Small intestine (tissue), 7 donors: ENCODE results near the gene JOSD1. TPM values are rescaled to one million over a fixed set of nuclear protein-coding genes. Genes with fewer than 3 reads are reported as not detected.

Experiments
- DNase-seq, 2 donors: peaks; one replicate each; pipeline versions ENCODE4 v3.0.0 to v3.0.0-alpha.2; 2013
- FAIRE-seq: peaks from 2 replicates; lab custom pipeline; 2012; peaks lifted over from hg19 to GRCh38; lab: Jason Lieb, UNC
- H3K27ac ChIP-seq, 3 donors: one replicate each; pipeline ENCODE4 v1.5.1; 2013; ENCODE audit warnings: low read length in 2 of 3, mild to moderate bottlenecking in 2 of 3, control low read depth in 1 of 3, inconsistent platforms in 1 of 3, low read depth in 1 of 3, moderate library complexity in 1 of 3
- H3K27me3 ChIP-seq, 3 donors: one replicate each; pipeline ENCODE4 v1.6.1; 2013; ENCODE audit warnings: low read length in 3 of 3, inconsistent platforms in 1 of 3; ENCODE audit not compliant: control insufficient read depth in 3 of 3, insufficient read depth in 3 of 3
- H3K36me3 ChIP-seq, 3 donors: one replicate each; pipeline ENCODE4 v1.6.1; 2013; ENCODE audit warnings: low read length in 3 of 3, inconsistent platforms in 1 of 3, low read depth in 1 of 3, mild to moderate bottlenecking in 1 of 3, moderate library complexity in 1 of 3; ENCODE audit not compliant: control insufficient read depth in 3 of 3, insufficient read depth in 2 of 3
- H3K4me1 ChIP-seq, 3 donors: one replicate each; pipeline ENCODE4 v1.6.1; 2013; ENCODE audit warnings: low read length in 2 of 3, inconsistent platforms in 1 of 3, low read depth in 1 of 3, mild to moderate bottlenecking in 1 of 3, moderate library complexity in 1 of 3; ENCODE audit not compliant: control insufficient read depth in 3 of 3, insufficient read depth in 2 of 3
- H3K4me3 ChIP-seq, 3 donors: one replicate each; pipeline ENCODE4 v1.5.1; 2013; ENCODE audit warnings: low read length in 3 of 3, control low read depth in 1 of 3, inconsistent platforms in 1 of 3, low read depth in 1 of 3, mild to moderate bottlenecking in 1 of 3, moderate library complexity in 1 of 3
- H3K9me3 ChIP-seq, 2 donors: one replicate each; pipeline ENCODE4 v1.6.1; 2013; ENCODE audit warnings: low read depth in 1 of 2, low read length in 1 of 2; ENCODE audit not compliant: control insufficient read depth in 2 of 2, insufficient read depth in 1 of 2
- WGBS, 3 donors: extraction: QIAGEN DNeasy Blood & Tissue Kit; methylation state at CpG; one replicate each; pipeline ENCODE4 v1.1.7; 2013; 5-methylcytosine and 5-hydroxymethylcytosine counted together
- polyA plus RNA-seq, 4 donors: library from polyadenylated mRNA; stranded (reverse) in 3 of 4; unstranded in 1 of 4; fragments of 200-250 nt in 3 of 4; fragments of 120-200 nt in 1 of 4; gene quantifications; one replicate each; pipeline versions ENCODE4 v1.2.1 to v1.2.3, GENCODE V29; 2013
- donor health status: healthy with polysubstance abuse.
- donor health status: control.
- donor health status: control.
- donor health status: Bipolar disorder and iron deficiency.
- donor health status: healthy.

JOSD1 gene
- polyA plus RNA-seq, 4 donors: 34.6 to 90.5 (median 56.4) TPM

DNA sequence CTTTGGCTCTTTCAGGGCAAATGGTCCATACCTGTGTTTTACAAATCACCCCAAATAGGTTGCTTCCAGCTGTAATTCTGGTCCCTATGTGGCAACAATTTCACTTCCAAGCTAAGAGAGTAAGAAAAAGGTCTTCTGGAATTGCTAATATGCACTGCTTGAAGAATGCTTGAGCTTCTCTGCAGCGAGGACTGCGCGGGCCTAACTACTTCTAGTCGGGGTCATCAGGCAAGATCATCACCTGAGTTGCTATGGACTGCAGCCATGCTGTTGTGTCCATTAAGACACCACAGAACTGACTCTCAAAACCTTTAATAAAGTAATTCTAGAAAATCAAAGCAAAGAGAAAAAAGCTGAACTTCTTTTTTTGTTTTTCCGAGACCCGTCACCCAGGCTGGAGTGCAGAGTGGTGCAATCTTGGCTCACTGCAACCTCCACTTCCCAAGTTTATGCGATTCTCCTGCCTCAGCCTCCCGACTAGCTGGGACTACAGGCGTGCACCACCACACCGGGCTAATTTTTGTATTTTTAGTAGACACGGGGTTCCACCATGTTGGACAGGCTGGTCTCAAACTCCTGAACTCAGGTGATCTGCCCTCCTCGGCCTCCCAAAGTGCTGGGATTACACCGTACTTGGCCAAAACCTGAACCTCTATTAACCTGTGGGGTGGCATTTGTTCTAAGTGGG lies 2.2 kb downstream of the JOSD1 start:
- no peak for FAIRE-seq
- peak overlapping the region; percentile 88 to 99 (median 91) for H3K27ac ChIP-seq

DNA sequence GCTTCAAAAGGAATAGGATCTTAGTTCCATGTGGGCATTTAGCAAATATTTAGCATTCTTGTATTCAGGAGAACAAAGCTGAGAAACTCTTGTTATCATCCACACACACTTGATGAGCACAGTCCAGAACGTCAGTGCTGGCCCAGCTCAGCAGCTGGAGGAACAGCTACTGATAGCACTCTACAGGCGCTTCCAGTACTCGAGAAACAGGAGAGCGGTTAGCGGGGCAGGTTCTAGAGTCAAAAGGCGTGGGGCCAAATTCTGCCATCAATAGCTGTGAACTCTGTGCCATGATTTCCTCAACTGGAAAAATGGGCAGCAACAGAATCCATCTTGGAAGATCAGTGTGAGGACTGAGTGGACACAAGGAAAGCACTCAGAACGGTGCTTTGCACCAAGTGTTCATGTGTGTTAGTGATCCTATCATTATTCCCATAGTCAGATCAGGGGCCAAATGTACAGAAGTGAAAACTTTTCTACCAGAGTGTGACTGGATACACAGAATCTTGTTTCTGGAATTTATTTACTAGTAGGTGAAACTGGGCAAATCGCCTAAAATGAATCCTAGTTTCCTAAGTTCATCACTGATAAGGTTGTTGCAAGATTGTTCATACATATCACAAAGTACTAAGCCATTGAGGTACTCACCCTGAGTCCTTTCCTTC lies 3.2 kb downstream of the JOSD1 start:
- WGBS, 3 donors: 18 to 44% (median 30%) methylated on average over 8 of the region's 8 CpGs
- Histone ChIP-seq H3K27ac (peak overlapping the region; percentile 88 to 99 (median 91)), H3K27me3 (no peaks in the 10 kb centered on the region), H3K36me3 (peaks cover 0 to 20% (median 0%) of the 10 kb centered on the region in 3 donors), H3K9me3 (no peaks in the 10 kb centered on the region), H3K4me1 (peaks cover 12 to 57% (median 16%) of the 10 kb centered on the region in 3 donors), H3K4me3 (peak overlapping the region in 2 of 3 donors; percentile 55 to 79)
- FAIRE-seq (no peak), DNase-seq (peak in 1 of 2 donors; percentile 44)

More for the DNA sequence above, 2.2 kb downstream of the JOSD1 start:
- peaks cover 8 to 53% (median 14%) of the 10 kb centered on the region in 3 donors for H3K4me1 ChIP-seq
- WGBS, 3 donors: 87 to 91% (median 88%) methylated on average over 13 of the region's 13 CpGs
- H3K27me3 ChIP-seq: no peaks in the 10 kb centered on the region
- peak in 1 of 2 donors; percentile 39 for DNase-seq
- no peaks in the 10 kb centered on the region for H3K9me3 ChIP-seq
- peak overlapping the region in 2 of 3 donors; percentile 55 to 79 for H3K4me3 ChIP-seq
- peaks cover 0 to 14% (median 0%) of the 10 kb centered on the region in 3 donors for H3K36me3 ChIP-seq

GRCh38 chr22:38696606-38697424 lies 3.9 kb downstream of the JOSD1 start:
- Histone ChIP-seq H3K9me3 (no peaks in the 10 kb centered on the region), H3K4me3 (peak overlapping the region in 2 of 3 donors; percentile 55 to 79), H3K27ac (peak overlapping the region; percentile 91 to 99 (median 91)), H3K36me3 (peaks cover 0 to 20% (median 0%) of the 10 kb centered on the region in 3 donors), H3K4me1 (peaks cover 13 to 59% (median 16%) of the 10 kb centered on the region in 3 donors), H3K27me3 (no peaks in the 10 kb centered on the region)
- FAIRE-seq: no peak
- peak; percentile 59 to 70 for DNase-seq
- WGBS, 3 donors: 25 to 43% (median 34%) methylated on average over 3 of the region's 3 CpGs

GRCh38 chr22:38694940-38695339 lies 5.8 kb downstream of the JOSD1 start:
- no peak overlapping the region for H3K4me3 ChIP-seq
- no peaks in the 10 kb centered on the region for H3K9me3 ChIP-seq
- H3K27ac ChIP-seq: peak overlapping the region; percentile 91 to 99 (median 93)
- H3K36me3 ChIP-seq: peaks cover 0 to 33% (median 1%) of the 10 kb centered on the region in 3 donors
- no peaks in the 10 kb centered on the region for H3K27me3 ChIP-seq
- FAIRE-seq (no peak), DNase-seq (peak; percentile 82 to 91)
- H3K4me1 ChIP-seq: peaks cover 11 to 72% (median 16%) of the 10 kb centered on the region in 3 donors
- WGBS, 3 donors: 20 to 54% (median 52%) methylated on average over 3 of the region's 3 CpGs

- Histone ChIP-seq H3K27me3 (no peaks in the 10 kb centered on the region), H3K27ac (peak overlapping the region; percentile 91 to 96 (median 93)), H3K9me3 (no peaks in the 10 kb centered on the region), H3K4me3 (no peak overlapping the region), H3K4me1 (peaks cover 11 to 80% (median 16%) of the 10 kb centered on the region in 3 donors), H3K36me3 (peaks cover 0 to 36% (median 1%) of the 10 kb centered on the region in 3 donors)
- WGBS, 3 donors: 20 to 54% (median 45%) methylated on average over 2 of the region's 2 CpGs
- FAIRE-seq (no peak), DNase-seq (peak; percentile 94 to 98)
Measured at GRCh38 chr22:38694049-38694448, 6.7 kb downstream of the JOSD1 start.

DNA sequence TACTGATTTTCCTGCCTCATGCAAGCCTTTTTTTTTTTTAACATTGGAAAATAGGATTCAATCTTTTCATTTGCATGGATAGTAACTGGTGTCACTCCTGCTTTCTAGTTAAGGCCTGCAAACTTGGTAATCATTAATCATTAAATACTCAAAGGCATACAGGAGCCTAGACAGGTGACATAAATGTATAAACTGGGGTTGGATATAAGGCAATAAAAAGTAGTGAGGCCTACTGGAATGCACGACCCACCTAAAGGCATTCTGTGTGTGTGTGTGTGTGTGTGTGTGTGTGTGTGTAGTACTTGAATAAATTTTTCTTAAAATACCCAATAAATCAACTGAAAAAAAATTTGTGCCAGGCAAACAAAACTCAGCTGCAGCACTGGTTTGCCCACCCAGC lies 11.1 kb downstream of the JOSD1 start:
- Histone ChIP-seq H3K36me3 (peaks cover 5 to 63% (median 14%) of the 10 kb centered on the region in 3 donors), H3K4me3 (no peak overlapping the region), H3K9me3 (no peaks in the 10 kb centered on the region), H3K27ac (peak overlapping the region in 1 of 3 donors; percentile 76), H3K4me1 (peaks cover 3 to 53% (median 7%) of the 10 kb centered on the region in 3 donors), H3K27me3 (no peaks in the 10 kb centered on the region)
- peak; percentile 46 to 70 for DNase-seq
- 8 to 49% (median 38%) methylated on average over 1 of the region's 1 CpG for WGBS, 3 donors
- FAIRE-seq: no peak

- H3K9me3 ChIP-seq: no peaks in the 10 kb centered on the region
- WGBS, 3 donors: 92 to 100% (median 96%) methylated on average over 1 of the region's 1 CpG
- H3K4me3 ChIP-seq: no peak overlapping the region
- peaks cover 9 to 66% (median 13%) of the 10 kb centered on the region in 3 donors for H3K36me3 ChIP-seq
- H3K27me3 ChIP-seq: no peaks in the 10 kb centered on the region
- no peak overlapping the region for H3K27ac ChIP-seq
- peaks cover 0 to 33% (median 5%) of the 10 kb centered on the region in 3 donors for H3K4me1 ChIP-seq
- FAIRE-seq (no peak), DNase-seq (no peak)
Measured at GRCh38 chr22:38685761-38686160, 15.0 kb downstream of the JOSD1 start.

- H3K27me3 ChIP-seq: no peaks in the 10 kb centered on the region
- H3K4me1 ChIP-seq: peaks cover 0 to 25% (median 5%) of the 10 kb centered on the region in 3 donors
- no peak overlapping the region for H3K4me3 ChIP-seq
- no peak for FAIRE-seq
- WGBS, 3 donors: 86 to 93% (median 93%) methylated on average over 9 of the region's 9 CpGs
- H3K9me3 ChIP-seq: no peaks in the 10 kb centered on the region
- no peak overlapping the region for H3K27ac ChIP-seq
- H3K36me3 ChIP-seq: peaks cover 9 to 61% (median 13%) of the 10 kb centered on the region in 3 donors
- DNase-seq: no peak
Measured at GRCh38 chr22:38684895-38685294, 15.8 kb downstream of the JOSD1 start.
